Urothelium cell line (cell line): ENCODE measurements around the gene PRSS50.

Experiments
- DNase-seq: peaks from one replicate; pipeline ENCODE4 v3.0.0; 2011; ENCODE audit warnings: low spot score, mixed read lengths
- FAIRE-seq: peaks from 2 replicates; lab custom pipeline; 2011; peaks lifted over from hg19 to GRCh38; lab: Jason Lieb, UNC

PRSS50 gene

DNA sequence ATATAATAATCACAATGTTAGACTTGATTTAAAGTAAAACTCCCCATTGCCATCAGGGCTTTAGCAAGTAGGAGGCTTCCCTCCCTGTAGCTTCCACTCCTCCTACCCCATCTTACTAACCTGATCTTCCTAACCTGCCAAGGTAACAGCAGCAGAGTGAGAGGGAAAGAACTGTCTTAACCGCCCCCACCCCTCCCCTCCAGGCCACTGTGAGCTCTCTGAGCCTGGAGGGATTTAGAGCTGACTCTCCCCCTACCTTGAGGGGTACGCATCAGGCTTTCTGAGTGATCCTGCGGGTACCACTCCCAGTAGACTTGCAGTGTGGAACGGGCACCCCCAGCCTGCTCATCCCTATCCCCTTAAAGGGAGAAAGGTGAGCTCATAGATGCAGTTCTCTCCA lies 11.4 kb upstream of the PRSS50 start:
- DNase-seq (no peak), FAIRE-seq (no peak)

GRCh38 chr3:46725621-46726314 lies 8.1 kb upstream of the PRSS50 start:
- DNase-seq (no peak), FAIRE-seq (no peak)

DNA sequence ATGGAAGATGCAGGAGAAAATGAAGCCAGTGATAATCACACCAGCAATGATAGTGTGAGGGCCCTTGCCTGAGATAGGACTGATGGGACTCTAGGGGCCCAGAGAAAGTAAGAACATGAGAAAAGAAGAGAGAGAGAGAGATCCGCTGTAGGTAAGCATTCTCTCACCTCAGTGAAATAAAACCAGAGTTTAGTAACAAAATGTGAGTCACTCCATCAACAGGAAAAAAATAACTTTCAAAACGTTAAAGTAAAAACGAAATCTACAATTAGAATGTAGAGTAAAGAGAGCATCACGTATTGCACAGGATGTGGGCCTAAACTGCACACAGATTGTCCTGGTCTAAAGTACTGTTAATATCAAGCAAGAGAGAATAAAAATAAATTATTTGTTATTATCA lies 6.8 kb upstream of the PRSS50 start:
- FAIRE-seq (no peak), DNase-seq (no peak)

- FAIRE-seq (no peak), DNase-seq (no peak)
These were observed 4.8 kb upstream of the PRSS50 start for GRCh38 chr3:46722443-46722842.

DNA sequence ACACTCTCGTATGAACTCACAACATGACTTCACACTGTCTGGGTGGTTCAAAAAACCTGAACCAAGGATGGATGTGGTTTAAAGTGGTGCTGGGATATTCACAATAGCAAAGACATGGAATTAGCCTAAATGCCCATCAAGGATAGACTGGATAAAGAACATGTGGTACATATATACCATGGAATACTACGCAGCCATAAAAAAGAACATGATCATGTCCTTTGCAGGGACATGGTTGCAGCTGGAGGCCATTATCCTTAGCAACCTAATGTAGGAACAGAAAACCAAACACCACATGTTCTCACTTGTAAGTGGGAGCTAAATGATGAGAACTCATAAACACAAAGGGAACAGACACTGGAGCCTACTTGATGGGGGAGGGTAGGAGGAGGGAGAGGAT lies 3.3 kb upstream of the PRSS50 start:
- no peak for FAIRE-seq
- DNase-seq = no peak

DNA sequence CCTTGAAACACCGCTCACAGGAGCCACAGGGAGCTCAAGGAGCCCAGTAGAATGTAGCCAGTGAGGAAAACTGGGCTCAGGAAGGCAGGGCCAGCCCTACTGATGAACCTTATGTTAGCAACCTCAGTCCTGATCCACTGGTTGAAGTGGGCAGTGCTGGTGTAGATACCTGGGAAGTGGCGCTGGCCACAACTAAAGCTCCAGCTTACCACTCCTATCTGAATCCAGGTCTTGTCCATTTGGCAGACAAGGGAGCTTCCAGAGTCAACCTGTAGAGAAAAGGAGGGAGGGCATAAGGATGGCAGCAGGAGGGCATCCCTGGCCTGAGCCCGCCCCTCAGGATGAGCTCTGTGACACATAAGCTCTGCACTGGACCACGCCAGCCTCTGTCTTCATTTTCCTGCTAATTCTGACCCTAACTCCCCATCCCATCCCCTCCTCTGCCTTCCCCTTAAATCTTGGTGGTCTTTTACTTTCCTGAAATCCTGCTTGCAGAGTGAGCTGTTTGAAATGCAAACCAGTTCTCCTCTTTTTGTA lies 2.1 kb upstream of the PRSS50 start:
- no peak for DNase-seq
- no peak for FAIRE-seq

DNA sequence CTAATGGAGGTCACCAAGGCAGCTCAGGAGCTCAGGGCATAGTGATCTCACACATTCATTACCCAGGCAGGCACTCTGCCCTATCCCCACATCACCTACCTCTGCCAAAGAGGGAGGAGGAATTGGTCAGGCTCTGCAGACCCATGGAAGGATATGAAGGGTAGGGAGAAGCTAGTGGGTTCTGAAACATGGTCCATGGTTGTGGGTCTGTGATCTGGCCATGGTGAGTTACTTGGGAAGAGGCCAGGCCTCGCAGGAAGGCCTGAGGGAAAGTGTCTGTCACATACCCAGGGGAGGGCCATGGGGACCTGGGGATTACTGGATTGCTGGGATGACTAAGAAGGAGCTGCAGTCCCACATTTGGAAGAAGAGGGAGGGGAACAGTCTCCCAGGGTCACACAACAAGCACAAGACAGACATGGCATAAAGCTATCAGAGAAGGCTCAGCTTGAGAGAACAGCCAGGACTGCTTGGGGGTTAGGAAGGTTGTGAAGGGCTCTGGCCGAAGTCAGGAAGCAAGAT lies 1.4 kb upstream of the PRSS50 start:
- DNase-seq = no peak
- no peak for FAIRE-seq

GRCh38 chr3:46716461-46717441 lies 918 bp downstream of the PRSS50 start:
- no peak for DNase-seq
- FAIRE-seq = no peak

GRCh38 chr3:46715507-46716175 lies 2.0 kb downstream of the PRSS50 start:
- no peak for DNase-seq
- no peak for FAIRE-seq

- DNase-seq = no peak
- FAIRE-seq = no peak
These were observed 2.8 kb downstream of the PRSS50 start for GRCh38 chr3:46714728-46715506.

- FAIRE-seq (no peak), DNase-seq (no peak)
These were observed 3.6 kb downstream of the PRSS50 start for GRCh38 chr3:46713898-46714552.

GRCh38 chr3:46713050-46713897 lies 4.4 kb downstream of the PRSS50 start:
- FAIRE-seq (no peak), DNase-seq (no peak)

- DNase-seq (no peak), FAIRE-seq (no peak)
These were observed 5.2 kb downstream of the PRSS50 start for GRCh38 chr3:46712191-46713049.

DNA sequence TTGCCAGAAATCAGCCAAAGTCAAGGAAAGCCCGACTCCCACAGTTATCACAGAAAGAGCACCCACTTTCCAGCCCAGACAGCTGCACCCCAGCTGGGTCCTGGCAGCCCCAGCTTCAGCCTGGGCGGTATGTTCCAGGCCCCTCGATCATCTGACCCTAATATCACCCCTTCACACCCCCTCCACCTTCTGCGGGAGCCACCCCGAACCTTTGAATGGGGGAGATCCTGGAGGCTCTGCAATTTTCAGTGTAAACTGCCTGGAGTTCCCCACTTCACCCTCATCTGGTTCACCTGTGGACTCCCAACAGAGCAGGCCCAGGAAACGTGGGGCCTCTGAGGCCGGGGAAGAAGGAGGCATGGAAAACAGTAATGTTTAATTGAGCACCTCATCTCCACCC lies 5.9 kb downstream of the PRSS50 start:
- FAIRE-seq = no peak
- DNase-seq = no peak

DNA sequence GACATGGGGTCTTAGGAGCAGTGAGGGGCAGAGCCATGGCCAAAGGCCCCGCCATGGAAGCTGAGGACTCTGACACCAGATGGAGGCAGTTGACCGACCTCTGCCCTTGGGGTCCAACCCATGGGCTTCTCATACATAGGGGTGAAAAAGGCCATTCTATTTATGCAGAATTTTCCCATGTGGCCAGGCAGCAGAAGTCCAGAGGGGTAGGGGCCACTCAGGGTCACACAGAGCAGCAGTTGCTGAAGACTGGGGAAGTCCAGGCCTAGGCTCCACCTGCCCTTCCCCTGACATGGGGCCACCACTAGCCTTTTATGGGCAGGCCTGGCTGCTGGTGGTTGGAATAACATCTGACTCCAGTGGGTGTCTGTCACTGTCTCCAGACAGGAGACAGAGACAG lies 6.4 kb downstream of the PRSS50 start:
- no peak for DNase-seq
- no peak for FAIRE-seq

DNA sequence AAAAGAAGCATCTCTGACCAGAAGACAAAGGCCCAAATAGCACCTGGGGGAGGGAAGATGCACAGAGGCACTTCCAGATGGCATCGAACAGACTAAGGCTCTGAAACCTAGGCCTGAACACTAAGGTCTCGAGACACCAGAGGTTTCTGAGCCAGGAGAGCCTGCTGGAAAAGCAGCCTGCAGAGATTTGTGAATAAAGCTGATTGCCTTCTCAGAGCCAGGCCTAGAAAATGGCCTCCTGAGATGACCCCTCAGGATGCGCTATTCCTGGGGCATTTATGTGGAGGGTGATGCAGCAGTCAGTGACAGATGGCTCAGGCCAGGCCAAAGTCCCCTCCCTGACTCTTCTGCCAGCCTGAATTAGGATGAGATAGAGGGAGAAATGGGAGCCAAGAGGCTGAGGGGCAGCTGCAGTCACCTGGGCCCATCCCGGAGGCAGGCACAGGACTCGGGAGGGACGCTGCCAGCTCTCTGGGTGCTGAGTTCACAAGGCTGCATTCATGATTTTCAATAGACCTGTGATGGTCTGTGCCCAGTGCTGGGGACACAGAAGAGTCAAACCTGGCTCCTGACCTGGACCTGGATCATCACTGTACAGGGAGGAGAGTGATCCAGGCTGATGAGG lies 6.9 kb downstream of the PRSS50 start:
- FAIRE-seq (no peak), DNase-seq (no peak)

DNA sequence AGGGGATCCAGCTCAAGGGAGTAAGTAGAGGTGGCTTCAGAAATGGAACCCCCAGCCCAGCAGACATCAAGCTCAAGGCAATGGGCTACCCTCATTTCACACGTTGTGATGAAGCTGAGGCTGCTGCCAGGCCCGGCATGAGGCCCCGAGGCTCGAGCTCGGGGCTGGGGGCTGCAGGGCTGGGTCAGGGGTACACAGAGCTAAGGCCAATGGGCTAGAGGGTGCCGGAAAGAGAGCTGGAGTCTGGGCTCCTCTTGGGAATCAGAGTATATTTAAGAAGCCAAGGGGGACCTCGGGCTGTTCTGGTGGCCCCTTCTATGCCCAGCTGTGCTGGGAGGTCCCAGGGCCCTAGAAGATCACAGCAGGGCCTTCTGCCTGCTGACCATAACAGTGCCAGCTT lies 7.4 kb downstream of the PRSS50 start:
- no peak for DNase-seq
- FAIRE-seq = no peak
